ENCODE data around the gene SCFD2.
"Not testable (repeated sequence)": the region's sequence is repeated elsewhere in the genome, so short reads cannot be mapped to it uniquely, and the experiment has no call there.

SCFD2 gene

GRCh38 chr4:53365486-53366300, at the start of gene SCFD2:
SCFD2 (minus strand) TSS chr4:53366061.
- DNase-seq, result peak; percentile 99

GRCh38 chr4:53409479-53409878, 43.6 kb upstream of the SCFD2 start:
- not testable (repeated sequence) for DNase-seq

- DNase-seq, result no peak
Measured at GRCh38 chr4:53380221-53380620, 14.4 kb upstream of the SCFD2 start.

GRCh38 chr4:53378171-53378482, 12.3 kb upstream of the SCFD2 start:
- DNase-seq, result no peak

GRCh38 chr4:53377319-53378170, 11.7 kb upstream of the SCFD2 start, which contains the start of gene FIP1L1:
FIP1L1 (plus strand) TSS chr4:53377641; CDS start chr4:53377839, 198 bp downstream.
- peak; percentile 97 for DNase-seq

- no peak for DNase-seq
Measured at GRCh38 chr4:53376900-53377299, 11.0 kb upstream of the SCFD2 start.

GRCh38 chr4:53374777-53375258, 9.0 kb upstream of the SCFD2 start:
- no peak for DNase-seq

GRCh38 chr4:53371843-53372521, 6.1 kb upstream of the SCFD2 start:
- no peak for DNase-seq

GRCh38 chr4:53371049-53371448, 5.2 kb upstream of the SCFD2 start:
- DNase-seq, result no peak

GRCh38 chr4:53367721-53368120, 1.9 kb upstream of the SCFD2 start:
- peak; percentile 13 for DNase-seq

GRCh38 chr4:53366301-53366716, 448 bp upstream of the SCFD2 start:
- DNase-seq, result no peak

GRCh38 chr4:53365121-53365485, 758 bp downstream of the SCFD2 start:
- no peak for DNase-seq

GRCh38 chr4:53364624-53365023, 1.2 kb downstream of the SCFD2 start:
- no peak for DNase-seq

GRCh38 chr4:53362093-53362492, 3.8 kb downstream of the SCFD2 start:
- DNase-seq, result no peak

- no peak for DNase-seq
Measured at GRCh38 chr4:53361451-53361850, 4.4 kb downstream of the SCFD2 start.

GRCh38 chr4:53355930-53356521, 9.8 kb downstream of the SCFD2 start:
- DNase-seq, result no peak

GRCh38 chr4:53354012-53354722, 11.7 kb downstream of the SCFD2 start:
- no peak for DNase-seq

GRCh38 chr4:53349091-53349491, 16.8 kb downstream of the SCFD2 start:
- peak; percentile 10 for DNase-seq

- no peak for DNase-seq
Measured at GRCh38 chr4:53348046-53348445, 17.8 kb downstream of the SCFD2 start.

GRCh38 chr4:53346920-53347852, 18.7 kb downstream of the SCFD2 start:
- DNase-seq, result no peak

- DNase-seq, result not testable (repeated sequence)
Measured at GRCh38 chr4:53346392-53346791, 19.5 kb downstream of the SCFD2 start.
